Measurements from ENCODE around the gene ZNF267.

DNA sequence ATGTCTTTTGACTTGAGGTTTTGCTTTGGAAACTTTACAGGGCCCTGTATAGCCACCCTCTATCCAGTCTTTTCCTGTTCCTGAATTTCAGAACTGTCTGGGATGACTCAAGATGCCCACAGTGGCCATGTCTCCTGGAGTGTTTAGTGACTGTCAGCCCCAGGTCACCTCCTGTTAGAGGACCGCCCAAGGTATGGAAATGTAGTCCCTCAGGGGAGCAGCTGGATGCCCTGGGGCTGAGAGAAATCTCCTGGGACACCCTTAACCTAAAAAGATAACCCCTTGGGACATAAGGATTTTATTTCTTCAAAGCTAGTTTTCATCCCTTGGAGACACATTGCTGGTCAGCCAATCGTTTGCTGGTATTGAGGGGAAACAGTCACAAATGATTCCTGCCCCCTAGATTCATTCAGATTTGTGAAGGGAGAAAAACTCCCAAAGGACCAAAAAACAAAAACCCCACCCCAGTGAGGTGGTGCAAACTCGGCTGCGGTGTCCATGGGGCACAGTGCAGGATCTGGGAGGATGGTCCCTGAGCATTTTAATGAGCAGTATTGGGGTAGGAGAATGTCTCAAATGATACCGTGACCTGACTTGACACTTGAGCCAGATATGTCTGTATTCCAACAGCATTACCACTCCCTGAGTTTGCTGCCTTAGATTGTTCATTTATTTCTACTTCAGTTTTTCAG, 1.7 kb downstream of the ZNF267 start:
- TF ChIP-seq POLR2A (IDR thresholded peaks at IDR 0.05; ENCODE audit: low read depth, low read length) (no peak), JUN (IDR thresholded peaks at IDR 0.05; ENCODE audit: borderline replicate concordance, insufficient read depth, insufficient read length, low read depth) (no peak), MYC (IDR thresholded peaks at IDR 0.05; ENCODE audit: low read depth, low read length) (no peak), POLR2AphosphoS5 (IDR thresholded peaks at IDR 0.05; ENCODE audit: insufficient read depth, low read depth, low read length) (no peak), EZH2 (IDR thresholded peaks at IDR 0.05; ENCODE audit: borderline replicate concordance, low read depth, low read length, severe bottlenecking) (no peak), GATA2 (IDR thresholded peaks at IDR 0.05; ENCODE audit: insufficient read depth, insufficient read length, low read depth, low read length) (no peak), FOS (IDR thresholded peaks at IDR 0.05; ENCODE audit: borderline replicate concordance, insufficient read depth, low read length) (no peak)
- TF ChIP-seq, protein P1, sequence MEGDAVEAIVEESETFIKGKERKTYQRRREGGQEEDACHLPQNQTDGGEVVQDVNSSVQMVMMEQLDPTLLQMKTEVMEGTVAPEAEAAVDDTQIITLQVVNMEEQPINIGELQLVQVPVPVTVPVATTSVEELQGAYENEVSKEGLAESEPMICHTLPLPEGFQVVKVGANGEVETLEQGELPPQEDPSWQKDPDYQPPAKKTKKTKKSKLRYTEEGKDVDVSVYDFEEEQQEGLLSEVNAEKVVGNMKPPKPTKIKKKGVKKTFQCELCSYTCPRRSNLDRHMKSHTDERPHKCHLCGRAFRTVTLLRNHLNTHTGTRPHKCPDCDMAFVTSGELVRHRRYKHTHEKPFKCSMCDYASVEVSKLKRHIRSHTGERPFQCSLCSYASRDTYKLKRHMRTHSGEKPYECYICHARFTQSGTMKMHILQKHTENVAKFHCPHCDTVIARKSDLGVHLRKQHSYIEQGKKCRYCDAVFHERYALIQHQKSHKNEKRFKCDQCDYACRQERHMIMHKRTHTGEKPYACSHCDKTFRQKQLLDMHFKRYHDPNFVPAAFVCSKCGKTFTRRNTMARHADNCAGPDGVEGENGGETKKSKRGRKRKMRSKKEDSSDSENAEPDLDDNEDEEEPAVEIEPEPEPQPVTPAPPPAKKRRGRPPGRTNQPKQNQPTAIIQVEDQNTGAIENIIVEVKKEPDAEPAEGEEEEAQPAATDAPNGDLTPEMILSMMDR (IDR thresholded peaks at IDR 0.05; ENCODE audit: extremely low read depth in 1 of 2, insufficient read depth in 1 of 2, low read depth in 1 of 2, low read length in 2 of 2), result no peak
- TF ChIP-seq, protein P2, sequence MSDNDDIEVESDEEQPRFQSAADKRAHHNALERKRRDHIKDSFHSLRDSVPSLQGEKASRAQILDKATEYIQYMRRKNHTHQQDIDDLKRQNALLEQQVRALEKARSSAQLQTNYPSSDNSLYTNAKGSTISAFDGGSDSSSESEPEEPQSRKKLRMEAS (IDR thresholded peaks at IDR 0.05; ENCODE audit: insufficient read depth, insufficient read length), result no peak
